ENCODE measurements around the gene PIK3C2A.

Gene PIK3C2A

DNA sequence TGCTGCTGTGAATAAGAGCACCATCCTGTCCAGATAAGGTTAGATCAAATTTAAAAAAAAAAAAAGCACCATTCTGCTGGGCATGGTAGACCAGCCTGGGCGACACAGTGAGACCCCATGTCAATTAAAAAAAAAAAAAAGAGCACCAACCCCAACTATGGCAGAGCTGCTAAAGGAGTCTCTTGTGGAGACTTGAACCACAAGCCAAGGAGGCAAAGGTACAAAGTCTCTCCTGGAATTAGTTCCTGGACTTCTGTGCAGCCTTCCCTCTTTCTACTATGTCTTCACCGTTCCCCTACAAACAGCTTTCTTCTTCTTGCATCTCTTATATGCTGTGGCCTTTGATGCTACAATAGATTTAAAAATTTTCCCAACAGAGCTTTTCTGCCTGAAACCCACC lies 1.3 kb downstream of the PIK3C2A start:
- TF ChIP-seq JUND (IDR thresholded peaks at IDR 0.05; ENCODE audit: low read depth): no peak
- in situ Hi-C loops (cut with HindIII; ENCODE audit: low pct_unique_long_range_greater_than_20kb, low sequenced_read_pairs): no loop called here
- no peak for DNase-seq (ENCODE audit: low read depth in 1 of 2, low spot score in 1 of 2)

DNA sequence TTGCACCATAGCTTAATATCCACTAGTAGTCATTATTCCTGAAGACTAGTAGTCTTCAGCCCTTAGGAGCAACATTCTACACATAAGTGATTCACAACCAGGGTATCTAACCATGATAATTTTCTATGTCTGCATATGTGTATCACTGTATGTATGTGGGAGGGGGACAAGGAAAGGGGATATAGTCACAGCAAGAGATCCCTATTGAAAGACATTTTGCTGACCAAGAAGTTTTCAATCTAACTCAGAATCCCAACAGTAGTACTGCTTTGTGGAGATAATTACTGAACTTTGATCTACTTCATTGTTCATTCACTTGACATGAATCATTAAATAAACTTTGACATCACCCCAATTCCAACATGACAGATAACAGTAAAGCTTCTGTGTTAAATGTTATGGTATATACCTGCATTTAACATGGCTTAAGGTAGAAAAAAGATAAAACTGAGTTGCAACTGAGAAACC lies 10.3 kb downstream of the PIK3C2A start:
- TF ChIP-seq JUND (IDR thresholded peaks at IDR 0.05; ENCODE audit: low read depth): no peak
- no peak for DNase-seq (ENCODE audit: low read depth in 1 of 2, low spot score in 1 of 2)
- in situ Hi-C loops (cut with HindIII; ENCODE audit: low pct_unique_long_range_greater_than_20kb, low sequenced_read_pairs): no loop called here

GRCh38 chr11:17188675-17189074 lies 19.1 kb downstream of the PIK3C2A start:
- in situ Hi-C loops (cut with HindIII; ENCODE audit: low pct_unique_long_range_greater_than_20kb, low sequenced_read_pairs): no loop called here
- no peak for DNase-seq (ENCODE audit: low read depth in 1 of 2, low spot score in 1 of 2)
- TF ChIP-seq JUND (IDR thresholded peaks at IDR 0.05; ENCODE audit: low read depth): no peak

DNA sequence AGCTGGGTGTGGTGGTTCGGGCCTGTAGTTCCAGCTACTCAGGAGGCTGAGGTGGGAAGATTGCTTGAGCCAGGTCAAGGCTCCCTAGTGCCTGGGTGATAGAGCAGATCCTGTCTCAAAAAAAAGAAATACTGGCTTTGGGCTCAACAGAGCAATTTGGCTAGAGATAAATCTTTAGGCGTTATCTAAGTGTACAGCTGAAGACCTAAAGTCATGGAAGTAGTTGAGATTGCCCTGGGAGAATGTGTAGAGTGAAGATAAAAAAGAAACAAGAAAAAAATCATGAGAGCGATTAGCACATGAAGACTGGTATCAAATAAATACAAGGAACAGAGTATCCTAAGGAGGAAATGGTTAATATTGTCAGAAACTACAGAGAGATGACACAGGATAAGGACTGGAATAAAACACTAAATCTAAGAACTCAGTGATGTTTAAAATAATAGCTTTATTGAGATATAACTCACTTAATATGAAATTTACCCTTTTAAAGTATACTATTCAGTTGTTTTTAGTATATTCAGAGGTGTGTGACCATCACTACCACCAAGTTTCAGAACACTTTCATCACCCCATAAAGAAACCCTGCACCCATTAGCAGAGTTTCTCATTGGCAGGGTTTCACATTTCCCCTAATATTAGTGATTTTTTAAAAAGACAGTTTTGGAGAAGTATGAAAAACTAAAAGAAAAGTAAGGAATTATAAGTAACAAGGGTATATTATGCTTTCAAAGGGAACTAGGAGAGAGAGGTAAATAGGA lies 20.7 kb downstream of the PIK3C2A start:
- in situ Hi-C loops (cut with HindIII; ENCODE audit: low pct_unique_long_range_greater_than_20kb, low sequenced_read_pairs): no loop called here
- no peak for TF ChIP-seq JUND (IDR thresholded peaks at IDR 0.05; ENCODE audit: low read depth)
- DNase-seq (ENCODE audit: low read depth in 1 of 2, low spot score in 1 of 2): no peak

DNA sequence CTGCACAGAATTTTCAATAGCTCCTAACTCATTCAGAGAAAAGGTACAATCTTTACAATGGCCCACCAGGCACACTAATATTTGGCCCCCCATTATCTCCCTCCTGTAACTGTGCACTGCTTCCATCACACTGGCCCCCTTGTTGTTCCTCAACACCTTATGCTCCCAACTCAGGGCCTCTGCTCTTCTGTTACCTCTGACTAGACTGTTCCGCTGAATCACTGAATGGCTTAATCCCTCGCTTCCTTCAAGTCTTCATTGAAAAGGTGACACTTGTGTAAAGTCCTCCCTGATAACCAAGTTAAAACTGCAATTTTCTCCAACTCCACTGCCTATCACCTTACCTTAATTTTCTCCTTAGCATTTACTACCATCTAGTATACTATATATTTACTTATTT lies 21.8 kb downstream of the PIK3C2A start:
- no peak for TF ChIP-seq JUND (IDR thresholded peaks at IDR 0.05; ENCODE audit: low read depth)
- DNase-seq (ENCODE audit: low read depth in 1 of 2, low spot score in 1 of 2): no peak
- in situ Hi-C loops (cut with HindIII; ENCODE audit: low pct_unique_long_range_greater_than_20kb, low sequenced_read_pairs): no loop called here

DNA sequence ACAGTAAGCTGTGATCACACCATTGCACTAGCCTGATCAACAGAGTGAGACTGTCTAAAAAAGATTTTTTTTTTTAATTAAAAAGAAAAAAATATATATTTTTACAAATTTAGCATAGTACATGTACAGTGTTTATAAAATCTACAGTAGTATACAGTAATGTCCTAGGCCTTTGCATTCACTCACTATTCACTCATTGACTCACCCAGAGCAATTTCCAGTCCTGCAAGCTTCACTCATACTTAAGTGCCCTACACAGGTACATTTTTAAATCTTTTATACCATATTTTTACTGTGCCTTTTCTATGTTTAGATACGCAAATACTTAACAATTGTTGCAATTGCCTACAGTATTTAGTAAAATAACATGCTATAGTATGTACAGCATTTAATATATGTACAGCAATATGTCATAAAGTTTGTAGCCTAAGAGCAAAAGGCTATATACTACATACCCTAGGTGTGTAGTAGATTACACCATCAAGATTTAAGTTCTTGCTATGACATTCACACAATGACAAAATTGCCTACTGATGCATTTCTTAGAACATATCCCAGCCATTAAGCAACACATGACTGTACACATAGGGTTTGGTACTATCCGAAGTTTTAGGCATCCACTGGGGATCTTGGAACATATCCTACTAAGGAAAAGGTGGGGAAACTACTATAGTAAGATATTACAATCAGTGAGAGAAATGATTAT lies 22.8 kb downstream of the PIK3C2A start:
- in situ Hi-C loops (cut with HindIII; ENCODE audit: low pct_unique_long_range_greater_than_20kb, low sequenced_read_pairs): no loop called here
- no peak for TF ChIP-seq JUND (IDR thresholded peaks at IDR 0.05; ENCODE audit: low read depth)
- no peak for DNase-seq (ENCODE audit: low read depth in 1 of 2, low spot score in 1 of 2)

GRCh38 chr11:17183836-17184235 lies 23.9 kb downstream of the PIK3C2A start:
- no peak for TF ChIP-seq JUND (IDR thresholded peaks at IDR 0.05; ENCODE audit: low read depth)
- no peak for DNase-seq (ENCODE audit: low read depth in 1 of 2, low spot score in 1 of 2)
- in situ Hi-C loops (cut with HindIII; ENCODE audit: low pct_unique_long_range_greater_than_20kb, low sequenced_read_pairs): no loop called here

DNA sequence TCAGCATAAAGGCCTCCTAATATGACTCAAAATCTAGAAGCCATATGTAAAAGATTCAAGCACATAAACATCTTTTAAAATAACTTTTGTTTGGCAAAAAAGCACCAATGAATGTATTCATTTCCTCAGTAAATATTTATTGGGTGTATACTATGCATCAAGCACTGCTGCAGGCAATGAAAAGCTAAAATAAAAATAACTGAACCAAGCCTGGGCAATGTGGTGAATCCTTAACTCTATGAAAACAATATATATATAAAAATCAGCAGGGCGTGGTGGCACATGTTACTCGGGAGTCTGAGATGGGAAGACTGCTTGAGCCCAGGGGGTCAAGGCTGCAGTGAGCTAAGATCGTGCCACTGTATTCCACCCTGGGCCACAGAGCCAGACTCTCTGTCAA lies 27.8 kb downstream of the PIK3C2A start:
- no peak for TF ChIP-seq JUND (IDR thresholded peaks at IDR 0.05; ENCODE audit: low read depth)

DNA sequence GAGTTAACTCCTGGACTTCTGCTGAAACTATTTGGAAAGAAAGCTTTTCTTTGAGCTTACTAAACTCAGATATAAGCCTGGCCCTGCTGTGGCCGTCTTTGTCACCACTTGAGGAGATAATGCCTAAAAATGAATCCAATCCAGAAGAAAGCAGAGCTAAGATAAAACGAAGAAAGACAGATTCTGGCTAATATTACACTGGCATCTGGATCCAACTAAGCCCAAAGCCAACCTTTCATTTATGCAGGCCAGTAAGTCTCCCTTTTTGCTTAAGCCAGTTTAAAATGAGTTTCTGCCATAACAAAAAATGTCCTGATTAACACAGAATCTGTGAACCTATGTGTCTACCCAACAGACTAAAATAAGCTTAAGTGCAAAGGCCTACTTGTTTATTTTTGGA lies 34.5 kb downstream of the PIK3C2A start:
- no peak for TF ChIP-seq JUND (IDR thresholded peaks at IDR 0.05; ENCODE audit: low read depth)
- in situ Hi-C loops (cut with HindIII; ENCODE audit: low pct_unique_long_range_greater_than_20kb, low sequenced_read_pairs): no loop called here
- no peak for DNase-seq (ENCODE audit: low read depth in 1 of 2, low spot score in 1 of 2)

More for the DNA sequence above, 27.8 kb downstream of the PIK3C2A start:
- in situ Hi-C loops (cut with HindIII; ENCODE audit: low pct_unique_long_range_greater_than_20kb, low sequenced_read_pairs): no loop called here
- no peak for DNase-seq (ENCODE audit: low read depth in 1 of 2, low spot score in 1 of 2)

DNA sequence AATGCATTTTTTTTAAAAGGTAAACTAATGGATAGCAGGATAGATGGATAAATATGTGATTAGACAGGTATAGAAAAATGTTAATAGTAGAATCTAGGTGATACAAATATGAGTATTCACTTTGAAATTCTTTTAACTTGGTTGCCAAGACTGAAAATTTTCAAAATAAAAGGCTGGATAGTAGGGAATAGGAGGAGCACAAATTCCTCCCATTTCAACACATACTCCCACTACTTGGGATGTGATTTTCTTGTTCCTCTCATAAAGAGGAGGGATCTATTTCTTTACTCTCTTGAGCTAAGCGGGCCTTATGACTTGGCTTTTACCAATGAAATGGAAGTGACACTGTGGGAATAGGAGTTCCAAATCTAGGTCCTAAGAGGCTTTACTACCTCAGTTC lies 35.9 kb downstream of the PIK3C2A start:
- in situ Hi-C loops (cut with HindIII; ENCODE audit: low pct_unique_long_range_greater_than_20kb, low sequenced_read_pairs): no loop called here

DNA sequence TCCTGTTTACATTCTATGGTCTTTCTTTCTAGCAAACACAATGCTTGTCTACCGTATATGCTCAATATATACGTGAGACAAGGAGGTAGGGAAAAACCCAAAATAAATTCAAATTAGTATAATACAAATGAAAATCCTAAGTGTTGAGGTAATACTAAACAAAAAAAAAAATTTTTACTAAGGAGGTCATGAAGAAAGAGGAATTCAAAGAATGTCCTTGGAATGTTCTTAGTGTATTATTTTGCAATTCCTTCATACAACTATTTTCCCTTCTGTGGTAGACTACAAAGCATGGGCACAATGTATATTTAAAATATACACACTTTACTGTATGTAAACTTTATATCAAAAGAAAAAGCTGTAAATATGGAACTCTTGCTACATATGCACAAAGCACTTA lies 36.4 kb downstream of the PIK3C2A start:
- no peak for TF ChIP-seq JUND (IDR thresholded peaks at IDR 0.05; ENCODE audit: low read depth)
- DNase-seq (ENCODE audit: low read depth in 1 of 2, low spot score in 1 of 2): no peak
- in situ Hi-C loops (cut with HindIII; ENCODE audit: low pct_unique_long_range_greater_than_20kb, low sequenced_read_pairs): no loop called here

More for the DNA sequence above, 35.9 kb downstream of the PIK3C2A start:
- TF ChIP-seq JUND (IDR thresholded peaks at IDR 0.05; ENCODE audit: low read depth): no peak
- no peak for DNase-seq (ENCODE audit: low read depth in 1 of 2, low spot score in 1 of 2)

GRCh38 chr11:17169876-17170275 lies 37.9 kb downstream of the PIK3C2A start:
- TF ChIP-seq JUND (IDR thresholded peaks at IDR 0.05; ENCODE audit: low read depth): no peak
- in situ Hi-C loops (cut with HindIII; ENCODE audit: low pct_unique_long_range_greater_than_20kb, low sequenced_read_pairs): no loop called here
- DNase-seq (ENCODE audit: low read depth in 1 of 2, low spot score in 1 of 2): no peak

DNA sequence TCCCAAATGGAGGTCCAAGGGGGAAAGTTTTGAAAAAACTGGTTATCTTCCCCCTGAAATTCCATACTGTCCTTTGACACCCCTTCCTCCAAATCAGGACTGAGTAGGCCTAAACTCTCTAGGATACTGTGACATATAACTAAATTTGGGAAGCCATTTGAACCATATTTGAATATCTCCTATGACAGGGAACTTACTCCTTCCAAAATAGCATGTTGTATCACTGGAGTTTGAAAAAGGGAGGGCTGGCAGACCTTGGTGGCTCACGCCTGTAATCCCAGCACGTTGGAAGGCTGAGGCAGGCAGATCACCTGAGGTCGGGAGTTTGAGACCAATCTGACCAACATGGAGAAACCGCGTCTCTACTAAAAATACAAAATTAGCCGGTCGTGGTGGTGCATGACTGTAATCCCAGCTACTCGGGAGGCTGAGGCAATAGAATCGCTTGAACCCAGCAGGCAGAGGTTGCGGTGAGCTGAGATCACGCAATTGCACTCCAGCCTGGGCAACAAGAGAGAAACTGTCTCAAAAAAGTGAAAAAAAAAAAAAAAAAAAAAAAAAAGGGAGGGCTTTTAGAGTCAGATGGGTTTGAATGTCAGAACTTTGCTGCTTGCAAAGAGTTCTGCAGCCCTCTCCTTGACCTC lies 42.4 kb downstream of the PIK3C2A start:
- TF ChIP-seq JUND (IDR thresholded peaks at IDR 0.05; ENCODE audit: low read depth): no peak
- in situ Hi-C loops (cut with HindIII; ENCODE audit: low pct_unique_long_range_greater_than_20kb, low sequenced_read_pairs): no loop called here
- no peak for DNase-seq (ENCODE audit: low read depth in 1 of 2, low spot score in 1 of 2)

All from T47D (cell line).